ENCODE results near the gene CBFA2T2. TPM values are rescaled to one million over a fixed set of nuclear protein-coding genes. Genes with fewer than 3 reads are reported as not detected.

Gene CBFA2T2
- total and polyA plus RNA-seq, 2 of the 4 experiments (the other 2 are of a cell fraction), result 3.8 to 6.2 TPM

DNA sequence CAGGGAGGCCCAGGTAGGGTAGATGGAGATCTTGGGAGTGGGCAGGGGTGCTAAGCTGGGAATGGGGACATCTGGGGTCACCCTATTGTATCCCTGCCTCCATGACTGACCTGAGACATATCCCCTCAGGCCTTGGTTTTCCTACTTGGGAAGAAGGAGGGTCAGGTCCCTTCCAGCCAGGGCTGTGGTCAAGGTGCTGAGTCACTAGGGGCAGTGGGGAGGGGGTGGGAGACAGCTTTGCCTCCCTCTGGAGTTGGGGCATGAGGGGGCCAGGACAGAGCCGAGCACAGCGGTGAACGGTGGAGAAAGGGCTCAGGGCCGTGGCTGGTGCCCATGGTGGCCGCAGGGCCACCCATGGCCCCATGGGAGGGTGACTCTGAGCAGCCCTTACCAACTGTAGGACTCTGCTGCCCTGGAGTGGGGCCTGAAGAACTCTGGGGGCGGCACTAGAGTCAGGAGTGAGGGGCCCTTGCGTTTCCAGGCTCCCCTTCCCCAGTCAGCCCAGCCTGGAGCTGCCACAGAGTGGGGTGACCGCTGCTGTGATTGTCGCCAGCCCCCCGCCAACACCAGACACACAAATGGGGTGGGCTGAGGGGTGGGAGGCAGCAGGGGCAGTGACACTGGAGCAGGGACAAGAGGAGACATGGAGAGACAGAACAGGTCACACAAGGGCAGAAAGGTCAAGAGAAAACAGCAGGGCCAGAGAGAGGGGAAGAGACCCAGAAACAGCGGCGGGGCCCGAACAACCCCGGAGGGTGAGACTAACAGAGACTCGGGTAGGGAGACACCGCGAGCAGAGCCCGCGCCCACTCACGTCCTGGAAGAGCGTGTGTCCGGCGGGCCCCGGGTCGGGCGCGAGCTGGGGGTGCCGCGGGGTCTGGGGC lies 183.8 kb downstream of the CBFA2T2 start:
- no peaks in the 10 kb centered on the region for H3K9me3 ChIP-seq (ENCODE audit: control insufficient read depth, insufficient read depth, low read length)
- H3K4me1 ChIP-seq (ENCODE audit: control insufficient read depth, insufficient read depth, low read length), result peaks cover 27% of the 10 kb centered on the region
- peak overlapping the region; percentile 88 for H2AFZ ChIP-seq (replicated peaks; ENCODE audit: low read length, poor library complexity)
- dilution Hi-C loops (cut with HindIII; ENCODE audit: low sequenced_read_pairs, unreplicated experiment) (no loop called here), intact Hi-C loops (cut with micrococcal nuclease) (no loop called here), in situ Hi-C loops (cut with MboI; ENCODE audit: low sequenced_read_pairs) (no loop called here)
- peak overlapping the region; percentile 70 for H2BK5ac ChIP-seq (ENCODE audit: low read depth, low read length, poor library complexity, severe bottlenecking)
- no TSS peak for BruUV-seq (replicated peaks)
- H4K5ac ChIP-seq (ENCODE audit: low read depth, low read length), result peak overlapping the region; percentile 78; the same call in 1 of the 2 replicates
- 0% methylated on average over 18 of the region's 29 CpGs; no CpG with 5 or more reads in 1 of the 2 experiments for WGBS, 2 experiments (ENCODE audit: extremely low coverage in 2 of 2, insufficient read length in 1 of 2)
- H3K9me1 ChIP-seq (ENCODE audit: insufficient read depth, low read length), result peaks cover 18% of the 10 kb centered on the region
- H3K18ac ChIP-seq (ENCODE audit: low read depth, low read length), result peak overlapping the region; percentile 69
- H3K14ac ChIP-seq (replicated peaks; ENCODE audit: low read depth, low read length), result peak overlapping the region; percentile 100
- peak overlapping the region; percentile 78 for H3K27ac ChIP-seq (ENCODE audit: insufficient read depth, low read length)
- no peaks in the 10 kb centered on the region for H3K27me3 ChIP-seq (ENCODE audit: control insufficient read depth, insufficient read depth, low read length)
- peaks cover 8 to 55% of the 10 kb centered on the region in 2 experiments; a peak in 3 of 4 replicates for H3K79me1 ChIP-seq (ENCODE audit: low read depth in 1 of 2, low read length in 2 of 2)
- peak overlapping the region; percentile 94 for H3K4me3 ChIP-seq (ENCODE audit: insufficient read depth, low read depth, low read length)
- H2BK15ac ChIP-seq (ENCODE audit: low read depth, low read length), result peak overlapping the region; percentile 80; the same call in 1 of the 3 replicates
- peak overlapping the region; percentile 81 for H4K91ac ChIP-seq (ENCODE audit: insufficient read depth, low read depth, low read length)
- peak overlapping the region; percentile 99 for H3K9ac ChIP-seq (ENCODE audit: low read depth, low read length)
- peaks cover 10% of the 10 kb centered on the region for H3K36me3 ChIP-seq (ENCODE audit: control insufficient read depth, insufficient read depth, low read length)
- H2BK20ac ChIP-seq (ENCODE audit: low read depth, low read length), result peak overlapping the region; percentile 40; the same call in 1 of the 2 replicates
- 0 out of 2 replicates have a peak, but pooled peaks have one; percentile 8 for TF ChIP-seq FOS (IDR thresholded peaks at IDR 0.05; ENCODE audit: low read depth, low read length)
- TF ChIP-seq SMC3 (IDR thresholded peaks at IDR 0.05; ENCODE audit: low read depth, low read length), result no peak
- TF ChIP-seq CHD1 (IDR thresholded peaks at IDR 0.05; ENCODE audit: low read depth, low read length), result no peak
- peak; percentile 42; the same call in 1 of the 2 replicates for TF ChIP-seq NFE2L2 (IDR thresholded peaks at IDR 0.05; ENCODE audit: low read depth, low read length)
- no peak for TF ChIP-seq RAD21 (IDR thresholded peaks at IDR 0.05; ENCODE audit: low read length)
- TF ChIP-seq, protein P1, sequence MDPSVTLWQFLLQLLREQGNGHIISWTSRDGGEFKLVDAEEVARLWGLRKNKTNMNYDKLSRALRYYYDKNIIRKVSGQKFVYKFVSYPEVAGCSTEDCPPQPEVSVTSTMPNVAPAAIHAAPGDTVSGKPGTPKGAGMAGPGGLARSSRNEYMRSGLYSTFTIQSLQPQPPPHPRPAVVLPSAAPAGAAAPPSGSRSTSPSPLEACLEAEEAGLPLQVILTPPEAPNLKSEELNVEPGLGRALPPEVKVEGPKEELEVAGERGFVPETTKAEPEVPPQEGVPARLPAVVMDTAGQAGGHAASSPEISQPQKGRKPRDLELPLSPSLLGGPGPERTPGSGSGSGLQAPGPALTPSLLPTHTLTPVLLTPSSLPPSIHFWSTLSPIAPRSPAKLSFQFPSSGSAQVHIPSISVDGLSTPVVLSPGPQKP (IDR thresholded peaks at IDR 0.05; ENCODE audit: borderline replicate concordance, low read depth, low read length), result no peak
- peak; percentile 66 for TF ChIP-seq MAZ (IDR thresholded peaks at IDR 0.05; ENCODE audit: borderline replicate concordance, low read depth, low read length)
- TF ChIP-seq, protein P2, sequence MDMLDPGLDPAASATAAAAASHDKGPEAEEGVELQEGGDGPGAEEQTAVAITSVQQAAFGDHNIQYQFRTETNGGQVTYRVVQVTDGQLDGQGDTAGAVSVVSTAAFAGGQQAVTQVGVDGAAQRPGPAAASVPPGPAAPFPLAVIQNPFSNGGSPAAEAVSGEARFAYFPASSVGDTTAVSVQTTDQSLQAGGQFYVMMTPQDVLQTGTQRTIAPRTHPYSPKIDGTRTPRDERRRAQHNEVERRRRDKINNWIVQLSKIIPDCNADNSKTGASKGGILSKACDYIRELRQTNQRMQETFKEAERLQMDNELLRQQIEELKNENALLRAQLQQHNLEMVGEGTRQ (IDR thresholded peaks at IDR 0.05; ENCODE audit: low read depth, low read length), result no peak
- CTCF ChIA-PET, result no interaction called here
- H2BK120ac ChIP-seq (ENCODE audit: low read depth, low read length), result peak overlapping the region; percentile 71
- POLR2A ChIA-PET (ENCODE audit: unreplicated experiment), result interaction anchor here (0.6 kb wide), 1 partner anchor 254 kb away, joined by 4 read pairs; no protein-coding TSS in a partner anchor
- peak; percentile 40 for DNase-seq
- H3K4me2 ChIP-seq (ENCODE audit: low read depth, low read length), result peak overlapping the region; percentile 99
- H3K4ac ChIP-seq (ENCODE audit: low read depth, low read length), result peak overlapping the region; percentile 96
- H3K56ac ChIP-seq (ENCODE audit: extremely low read depth, insufficient read depth, low read length), result peak overlapping the region; percentile 35; the same call in 1 of the 2 replicates
- ATAC-seq (ENCODE audit: low read depth), result peak; percentile 65
- peak overlapping the region; percentile 79 for H4K8ac ChIP-seq (ENCODE audit: low read depth in 2 of 2, low read length in 2 of 2)
- H2AK5ac ChIP-seq (ENCODE audit: low read depth, low read length), result peak overlapping the region; percentile 98
- H4K20me1 ChIP-seq (ENCODE audit: insufficient read depth, low read length), result peaks cover 16% of the 10 kb centered on the region; the same call in 1 of the 2 replicates
- peak overlapping the region; percentile 97 for H2AK9ac ChIP-seq (replicated peaks; ENCODE audit: low read depth, low read length, poor library complexity)
- H3K23ac ChIP-seq (ENCODE audit: low read depth, low read length), result peak overlapping the region; percentile 96

Data from IMR-90 (cell line).